CD4-positive, alpha-beta T cell (primary cell): ENCODE results near the gene TNIP2. TPM values are rescaled to one million over a fixed set of nuclear protein-coding genes. Genes with fewer than 3 reads are reported as not detected.

Experiments used
- ATAC-seq: fragments of 200-7000 bp; cut with Tn5 transposase; one replicate; pipeline ENCODE4 v1.10.0; 2022; ENCODE audit warnings: mild to moderate bottlenecking; ENCODE audit not compliant: poor library complexity
- CTCF ChIA-PET: fragments of 350-600 bp; sonication (Branson Sonifier 250); formaldehyde crosslinking; loops from one replicate; lab custom pipeline; 2021; ENCODE audit warnings: antibody characterized with exemption, inconsistent platforms; lab: Charles Lee
- POLR2A ChIA-PET: fragments of 350-600 bp; sonication (Branson Sonifier 250); formaldehyde crosslinking; loops from one replicate; lab custom pipeline; 2021; ENCODE audit warnings: antibody characterized with exemption, inconsistent platforms; lab: Charles Lee
- DNase-seq, 14 experiments: peaks; one replicate each; pipeline ENCODE4 v3.0.0-alpha.2; 2013 to 2020; ENCODE audit warnings: mixed read lengths in 2 of 14
- H3K27ac ChIP-seq, 2 donors: one replicate each; pipeline versions ENCODE4 v1.5.1 to v1.7.0; 2013; ENCODE audit warnings: low read length in 2 of 2, low read depth in 1 of 2, mild to moderate bottlenecking in 1 of 2
- H3K27me3 ChIP-seq, 2 experiments: 1 replicate in 1 of 2; 2 replicates in 1 of 2; pipeline versions ENCODE4 v1.6.1 to v1.7.0; 2013; ENCODE audit warnings: low read length in 2 of 2, control low read depth in 1 of 2, mild to moderate bottlenecking in 1 of 2, moderate library complexity in 1 of 2; ENCODE audit not compliant: insufficient read depth in 2 of 2, control insufficient read depth in 1 of 2
- H3K36me3 ChIP-seq: one replicate; pipeline ENCODE4 v1.6.1; 2013; ENCODE audit warnings: low read length, control low read depth; ENCODE audit not compliant: insufficient read depth
- H3K4me1 ChIP-seq: one replicate; pipeline ENCODE4 v1.6.1; 2013; ENCODE audit warnings: low read length, control low read depth; ENCODE audit not compliant: insufficient read depth
- H3K4me3 ChIP-seq: one replicate; pipeline ENCODE4 v1.5.1; 2013; ENCODE audit warnings: mild to moderate bottlenecking, low read length, moderate library complexity
- H3K9me3 ChIP-seq, 2 experiments: 1 replicate in 1 of 2; 2 replicates in 1 of 2; pipeline versions ENCODE4 v1.6.1 to v1.7.0; 2013; ENCODE audit warnings: low read length in 2 of 2, mild to moderate bottlenecking in 2 of 2, control low read depth in 1 of 2, moderate library complexity in 1 of 2; ENCODE audit not compliant: control insufficient read depth in 1 of 2, insufficient read depth in 1 of 2
- H3K27ac Mint-ChIP-seq: one replicate; pipeline ENCODE4 v1.8.0; 2020; ENCODE audit warnings: mixed read lengths
- H3K27me3 Mint-ChIP-seq: one replicate; pipeline ENCODE4 v1.8.0; 2021; ENCODE audit warnings: mixed read lengths
- H3K36me3 Mint-ChIP-seq: one replicate; pipeline ENCODE4 v1.8.0; 2021; ENCODE audit warnings: low read depth, mixed read lengths
- H3K4me1 Mint-ChIP-seq: one replicate; pipeline ENCODE4 v1.8.0; 2021; ENCODE audit warnings: low read depth, mixed read lengths
- H3K4me3 Mint-ChIP-seq: one replicate; pipeline ENCODE4 v1.8.0; 2020; ENCODE audit warnings: mild to moderate bottlenecking, mixed read lengths
- H3K9me3 Mint-ChIP-seq: one replicate; pipeline ENCODE4 v1.8.0; 2020; ENCODE audit warnings: mixed read lengths
- intact Hi-C, 2 experiments: fragments of 100-400 bp; cut with DNase I in 1 of 2; cut with micrococcal nuclease in 1 of 2; formaldehyde crosslinking; loops; one replicate each; pipeline versions ENCODE4 v1.15.1 to v1.9.0; 2023 to 2025; cut with DNase I, micrococcal nuclease
- total RNA-seq, 174 experiments: library from RNA in 2 of 174; stranded (reverse) in 2 of 174; gene quantifications; one replicate each; pipeline ENCODE4 v1.2.3 and lab custom pipeline; 2021 to 2026
- TF ChIP-seq, protein P1 (sequence below): fragments of 200-600 bp; IDR thresholded peaks from one replicate; pipeline ENCODE4 v1.8.0; 2022; ENCODE audit warnings: antibody characterized with exemption, mild to moderate bottlenecking

The TNIP2 gene
- total RNA-seq, 2 experiments from 2014 or later, result 43.8 to 49.1 TPM

DNA sequence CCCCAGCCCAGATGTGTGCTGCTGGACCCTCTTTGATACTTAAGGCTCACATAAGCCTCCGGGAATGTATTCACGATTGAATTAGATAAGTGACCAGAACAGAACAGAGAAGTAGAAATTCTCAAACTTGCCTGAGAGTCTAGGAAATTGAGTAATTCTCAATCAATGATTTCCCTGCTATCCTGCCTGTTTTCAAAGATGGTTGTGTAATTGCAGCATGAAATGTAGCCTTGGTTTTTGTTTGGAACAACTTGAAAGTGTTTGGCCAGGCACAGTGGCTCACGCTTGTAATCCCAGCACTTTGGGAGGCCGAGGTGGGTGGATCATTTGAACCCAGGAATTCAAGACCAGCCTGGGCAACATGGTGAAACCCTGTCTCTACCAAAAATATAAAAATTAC, 41.2 kb downstream of the TNIP2 start:
- H3K9me3 Mint-ChIP-seq, result no peaks in the 10 kb centered on the region
- no peaks in the 10 kb centered on the region for H3K27me3 ChIP-seq
- no peaks in the 10 kb centered on the region for H3K27me3 Mint-ChIP-seq
- TF ChIP-seq, protein P1, sequence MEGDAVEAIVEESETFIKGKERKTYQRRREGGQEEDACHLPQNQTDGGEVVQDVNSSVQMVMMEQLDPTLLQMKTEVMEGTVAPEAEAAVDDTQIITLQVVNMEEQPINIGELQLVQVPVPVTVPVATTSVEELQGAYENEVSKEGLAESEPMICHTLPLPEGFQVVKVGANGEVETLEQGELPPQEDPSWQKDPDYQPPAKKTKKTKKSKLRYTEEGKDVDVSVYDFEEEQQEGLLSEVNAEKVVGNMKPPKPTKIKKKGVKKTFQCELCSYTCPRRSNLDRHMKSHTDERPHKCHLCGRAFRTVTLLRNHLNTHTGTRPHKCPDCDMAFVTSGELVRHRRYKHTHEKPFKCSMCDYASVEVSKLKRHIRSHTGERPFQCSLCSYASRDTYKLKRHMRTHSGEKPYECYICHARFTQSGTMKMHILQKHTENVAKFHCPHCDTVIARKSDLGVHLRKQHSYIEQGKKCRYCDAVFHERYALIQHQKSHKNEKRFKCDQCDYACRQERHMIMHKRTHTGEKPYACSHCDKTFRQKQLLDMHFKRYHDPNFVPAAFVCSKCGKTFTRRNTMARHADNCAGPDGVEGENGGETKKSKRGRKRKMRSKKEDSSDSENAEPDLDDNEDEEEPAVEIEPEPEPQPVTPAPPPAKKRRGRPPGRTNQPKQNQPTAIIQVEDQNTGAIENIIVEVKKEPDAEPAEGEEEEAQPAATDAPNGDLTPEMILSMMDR, result no peak
- no peak overlapping the region for H3K27ac ChIP-seq
- DNase-seq (no peak), ATAC-seq (no peak)
- H3K36me3 Mint-ChIP-seq, result peaks cover 52% of the 10 kb centered on the region
- peak overlapping the region; percentile 72 for H3K27ac Mint-ChIP-seq
- H3K4me1 Mint-ChIP-seq, result peaks cover 30% of the 10 kb centered on the region
- CTCF ChIA-PET, result interaction anchor here (2.3 kb wide), 1 partner anchor 49 kb away, joined by 10 read pairs; no protein-coding TSS in a partner anchor
- peaks cover 18% of the 10 kb centered on the region for H3K4me1 ChIP-seq
- intact Hi-C loops, result no loop called here
- peaks cover 27% of the 10 kb centered on the region for H3K36me3 ChIP-seq
- no peak overlapping the region for H3K4me3 ChIP-seq
- POLR2A ChIA-PET, result interaction anchor here (1.6 kb wide), 1 partner anchor 248 kb away, joined by 5 read pairs; the partner anchor contains the start of genes GRK4 and NOP14
- no peak overlapping the region for H3K4me3 Mint-ChIP-seq
- no peaks in the 10 kb centered on the region for H3K9me3 ChIP-seq

DNA sequence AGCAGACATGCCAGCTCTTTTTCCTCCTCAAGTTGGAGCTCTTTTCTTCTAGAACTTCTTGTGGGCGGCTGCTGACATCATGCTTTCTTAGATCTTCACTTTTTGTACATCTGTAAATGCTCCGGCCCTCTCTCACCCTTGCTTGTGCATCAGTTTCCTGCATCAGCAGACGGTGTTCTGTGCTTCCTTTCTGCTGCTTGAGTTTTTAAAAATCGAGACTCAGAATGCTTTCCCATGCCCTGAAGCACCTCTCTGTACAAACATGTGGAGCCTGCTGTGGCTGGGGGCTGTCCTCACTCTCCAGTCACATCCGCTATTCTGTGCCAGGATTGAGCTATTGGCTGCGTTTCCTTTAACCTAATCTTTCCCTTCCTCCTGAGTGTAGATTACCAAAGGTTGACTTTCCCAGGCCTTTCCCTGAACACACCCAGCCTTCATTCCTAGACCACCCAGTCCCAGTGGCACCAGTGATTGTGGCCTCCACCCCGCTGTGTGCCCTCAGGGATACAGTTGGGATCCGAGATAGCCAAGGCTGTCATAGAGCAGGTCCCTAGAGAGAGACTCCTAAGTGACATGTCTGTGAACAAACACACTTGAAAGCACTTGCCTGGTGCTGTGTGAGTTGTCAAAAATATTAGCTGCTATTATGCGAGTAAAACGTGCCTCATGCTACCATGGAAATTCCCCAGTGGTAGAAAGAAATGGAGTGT, 41.9 kb downstream of the TNIP2 start:
- H3K4me3 ChIP-seq, result no peak overlapping the region
- peak; percentile 93 for ATAC-seq
- peaks cover 30% of the 10 kb centered on the region for H3K4me1 Mint-ChIP-seq

DNA sequence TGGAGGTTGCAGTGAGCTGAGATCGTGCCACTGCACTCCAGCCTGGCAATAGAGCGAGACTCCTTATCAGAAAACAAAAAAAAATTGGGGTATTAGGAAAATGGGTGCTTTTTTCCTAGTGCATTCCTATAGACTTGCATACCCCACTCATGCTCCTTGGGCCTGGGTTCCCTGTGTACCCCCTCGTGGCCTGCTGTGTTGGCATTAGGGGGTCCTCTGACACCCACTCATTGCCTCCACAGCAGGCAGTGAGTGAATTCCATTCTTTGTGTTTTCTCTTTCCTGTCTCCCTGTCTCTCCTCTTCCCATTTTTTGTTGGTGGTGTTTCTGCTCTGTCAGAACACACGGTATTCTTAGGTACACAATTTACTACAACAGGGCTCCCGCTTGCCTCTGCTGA, 42.8 kb downstream of the TNIP2 start:
- TF ChIP-seq, protein P1, result no peak
- ChIA-PET CTCF (interaction anchor here (0.8 to 2.3 kb wide), 3 partner anchors 12 to 51 kb away, joined by 3 to 10 read pairs (median 3); no protein-coding TSS in a partner anchor), POLR2A (interaction anchor here (0.8 to 1.6 kb wide), 3 partner anchors 43 to 250 kb away, joined by 3 to 5 read pairs (median 5); partner anchors contain the start of genes GRK4, NOP14 and TNIP2)
- Histone ChIP-seq H3K27me3 (no peaks in the 10 kb centered on the region), H3K4me1 (peaks cover 18% of the 10 kb centered on the region), H3K27ac (peak overlapping the region in 1 of 2 donors; percentile 49), H3K4me3 (no peak overlapping the region), H3K36me3 (peaks cover 20% of the 10 kb centered on the region), H3K9me3 (no peaks in the 10 kb centered on the region)
- H3K4me3 Mint-ChIP-seq, result no peak overlapping the region
- H3K9me3 Mint-ChIP-seq, result no peaks in the 10 kb centered on the region
- peaks cover 30% of the 10 kb centered on the region for H3K4me1 Mint-ChIP-seq
- ATAC-seq (no peak), DNase-seq (no peak)
- intact Hi-C loops, result no loop called here
- H3K27me3 Mint-ChIP-seq, result no peaks in the 10 kb centered on the region
- peaks cover 41% of the 10 kb centered on the region for H3K36me3 Mint-ChIP-seq
- H3K27ac Mint-ChIP-seq, result peak overlapping the region; percentile 72

More for the DNA sequence above, 41.9 kb downstream of the TNIP2 start:
- H3K27ac Mint-ChIP-seq, result peak overlapping the region; percentile 72
- H3K27me3 Mint-ChIP-seq, result no peaks in the 10 kb centered on the region
- POLR2A ChIA-PET, result interaction anchor here (0.8 to 1.6 kb wide), 3 partner anchors 42 to 249 kb away, joined by 3 to 5 read pairs (median 5); partner anchors contain the start of genes GRK4, NOP14 and TNIP2
- H3K27ac ChIP-seq, result peak overlapping the region; percentile 23 to 49
- DNase-seq, result peak in 13 of 14 experiments; percentile 15 to 75 (median 38)
- peaks cover 18% of the 10 kb centered on the region for H3K4me1 ChIP-seq
- TF ChIP-seq, protein P1, result no peak
- peak overlapping the region; percentile 8 for H3K4me3 Mint-ChIP-seq
- CTCF ChIA-PET, result interaction anchor here (0.8 to 2.3 kb wide), 3 partner anchors 11 to 50 kb away, joined by 3 to 10 read pairs (median 3); no protein-coding TSS in a partner anchor
- intact Hi-C loops, result no loop called here
- H3K9me3 Mint-ChIP-seq, result no peaks in the 10 kb centered on the region
- H3K36me3 ChIP-seq, result peaks cover 22% of the 10 kb centered on the region
- H3K9me3 ChIP-seq, result no peaks in the 10 kb centered on the region
- no peaks in the 10 kb centered on the region for H3K27me3 ChIP-seq
- peaks cover 46% of the 10 kb centered on the region for H3K36me3 Mint-ChIP-seq
